ENCODE results near the gene PLIN1.

- TF ChIP-seq GATA3 (IDR thresholded peaks at IDR 0.05; ENCODE audit: low read depth, low read length): no peak
- no peak for TF ChIP-seq GATA2 (IDR thresholded peaks at IDR 0.05; ENCODE audit: low read depth, low read length)
These were observed 14.5 kb upstream of the PLIN1 start for GRCh38 chr15:89693696-89694095.

Data from SH-SY5Y (cell line).